ENCODE results near the gene RGL1.
"Not testable (repeated sequence)": the region's sequence is repeated elsewhere in the genome, so short reads cannot be mapped to it uniquely, and the experiment has no call there.

Gene RGL1

DNA sequence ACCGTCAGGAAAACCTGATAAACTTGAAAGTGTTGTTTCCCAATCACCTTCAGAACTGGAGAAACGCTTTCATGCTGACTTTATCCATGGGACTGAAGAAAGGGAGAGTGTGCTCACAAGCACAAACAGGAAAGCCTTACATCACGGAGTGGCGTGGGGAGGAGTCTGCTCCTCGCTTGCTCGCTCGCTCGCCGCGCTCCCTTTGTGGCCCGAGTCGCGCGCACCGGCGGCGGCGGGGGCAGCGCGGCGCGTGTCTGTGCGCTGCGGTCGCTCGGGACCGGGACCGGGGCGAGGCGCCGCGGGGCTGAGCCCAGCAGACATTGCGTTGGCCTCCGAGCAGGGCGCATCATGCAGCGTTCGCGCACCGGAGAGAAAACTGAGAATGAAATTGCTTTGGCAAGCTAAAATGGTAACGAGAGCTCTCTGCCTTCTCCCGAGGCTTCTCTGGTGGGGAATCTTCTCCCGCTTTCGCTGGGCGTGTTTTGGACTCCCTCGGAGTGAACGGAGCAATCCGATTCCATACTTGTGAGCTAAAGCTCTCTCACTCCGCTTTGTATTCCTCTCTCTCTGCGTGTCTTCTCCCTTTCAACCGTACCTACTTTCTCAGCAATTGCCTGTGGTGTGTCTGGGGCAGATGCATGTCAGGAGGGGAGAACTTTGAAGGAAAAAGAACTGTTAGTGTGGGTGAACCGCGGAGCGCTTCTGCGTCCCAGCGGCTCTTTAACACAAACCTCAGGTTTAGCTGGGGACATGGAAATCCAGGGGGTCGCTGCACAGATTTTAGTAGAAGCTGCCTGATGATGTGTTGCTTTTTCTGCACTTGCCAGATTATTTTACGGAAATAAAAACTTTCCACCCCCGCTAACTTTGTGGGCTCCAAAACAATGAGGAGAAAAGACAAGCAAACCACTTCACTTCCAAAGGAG, at the start of gene RGL1:
Gene RGL1 (plus strand): TSS at position 205 of the 926 bp plus-strand sequence. CDS start 178 bp downstream, at position 383.
- DNase-seq (ENCODE audit: low read depth in 1 of 2, low spot score in 1 of 2): no peak

DNA sequence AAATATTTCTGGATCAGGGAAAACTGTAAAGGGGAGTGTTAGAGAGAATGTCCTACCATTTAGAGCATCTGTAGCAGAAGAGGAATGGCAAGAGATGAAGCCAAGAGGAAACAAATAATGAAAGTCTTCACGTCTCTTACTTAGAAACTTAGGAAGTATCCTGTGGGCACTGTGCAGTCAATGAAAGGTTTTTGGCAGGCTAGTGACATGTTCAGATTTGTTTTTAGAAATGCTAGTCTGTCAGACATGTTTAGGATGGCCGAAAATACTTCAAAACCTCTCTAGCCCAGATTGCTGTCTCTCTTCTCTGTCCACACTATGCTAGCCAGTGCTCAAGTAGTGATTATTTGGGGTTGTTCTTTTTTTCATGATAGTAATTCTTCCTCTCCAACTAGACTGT, 48.6 kb upstream of the RGL1 start:
- DNase-seq (ENCODE audit: low read depth in 1 of 2, low spot score in 1 of 2): no peak

DNA sequence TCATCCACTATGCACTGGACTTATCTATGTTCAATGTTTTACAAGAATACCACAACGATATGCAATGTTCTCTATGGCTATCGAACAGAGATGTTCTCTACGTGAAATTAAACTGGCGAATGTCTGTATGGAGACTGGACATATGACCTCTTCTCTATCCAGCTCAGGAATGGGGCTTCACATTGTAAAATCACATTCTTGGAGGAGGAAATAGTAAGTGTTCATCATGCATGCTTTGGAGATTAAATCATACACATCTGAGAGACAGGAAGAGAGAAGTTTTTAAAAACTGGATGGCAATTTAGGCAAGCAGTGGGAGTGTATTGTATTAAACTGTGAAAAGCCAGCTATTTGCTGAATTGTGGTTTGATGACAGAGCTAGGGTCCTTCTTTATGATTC, 47.9 kb upstream of the RGL1 start:
- no peak for DNase-seq (ENCODE audit: low read depth in 1 of 2, low spot score in 1 of 2)

DNA sequence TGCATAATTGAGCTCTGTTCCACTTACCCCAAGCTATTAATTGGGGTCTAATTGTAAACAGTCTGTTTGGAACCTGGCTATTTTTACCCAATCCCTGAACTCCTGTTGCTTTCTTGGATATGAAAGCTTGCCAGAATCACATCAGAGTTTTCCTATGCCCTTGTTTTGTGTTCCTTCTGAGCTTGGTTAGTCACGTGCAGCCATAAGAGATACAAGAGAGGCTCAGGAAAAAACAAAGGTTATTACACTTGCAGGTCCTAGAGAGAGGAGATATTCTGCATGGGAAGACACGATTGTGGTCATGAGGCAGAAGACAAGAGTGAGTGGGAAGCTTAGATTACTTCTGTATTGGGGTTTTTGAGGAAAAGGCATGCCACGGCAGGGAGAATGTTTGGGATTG, 46.0 kb upstream of the RGL1 start:
- no peak for DNase-seq (ENCODE audit: low read depth in 1 of 2, low spot score in 1 of 2)

DNA sequence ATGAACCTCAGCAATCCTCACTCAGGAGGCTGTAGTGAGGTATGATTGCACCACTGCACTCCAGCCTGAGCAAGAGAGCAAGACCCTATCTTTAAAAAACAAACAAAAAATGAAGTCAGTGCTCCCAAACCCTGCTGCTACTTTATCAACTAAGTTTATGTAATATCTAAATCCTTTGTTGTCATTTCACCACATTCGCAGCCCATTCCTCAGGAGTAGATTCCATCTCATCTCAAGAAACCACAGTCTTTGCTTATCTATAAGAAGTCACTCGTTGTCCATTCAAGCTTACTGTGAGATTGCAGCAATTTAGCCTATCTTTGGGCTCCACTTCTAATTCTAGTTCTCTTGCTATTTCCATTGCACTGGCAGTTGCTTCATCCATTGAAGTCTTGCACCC, 44.3 kb upstream of the RGL1 start:
- no peak for DNase-seq (ENCODE audit: low read depth in 1 of 2, low spot score in 1 of 2)

DNA sequence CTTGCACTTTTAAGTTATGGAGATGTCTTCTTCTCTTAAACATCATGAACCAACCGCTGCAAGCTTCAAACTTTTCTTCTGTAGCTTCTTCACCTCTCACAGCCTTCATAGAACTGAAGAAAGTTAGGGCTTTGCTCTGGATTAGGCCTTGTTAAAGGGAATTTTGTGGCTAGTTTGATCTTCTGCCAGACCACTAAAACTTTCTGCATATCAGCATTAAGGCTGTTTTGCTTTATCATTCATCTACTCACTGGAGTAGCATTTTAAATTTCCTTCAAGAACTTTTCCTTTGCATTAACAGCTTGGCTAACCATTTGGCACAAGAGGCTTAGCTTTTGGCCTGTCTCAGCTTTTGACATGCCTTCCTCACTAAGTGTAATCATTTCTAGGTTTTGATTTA, 43.0 kb upstream of the RGL1 start:
- DNase-seq (ENCODE audit: low read depth in 1 of 2, low spot score in 1 of 2): no peak

DNA sequence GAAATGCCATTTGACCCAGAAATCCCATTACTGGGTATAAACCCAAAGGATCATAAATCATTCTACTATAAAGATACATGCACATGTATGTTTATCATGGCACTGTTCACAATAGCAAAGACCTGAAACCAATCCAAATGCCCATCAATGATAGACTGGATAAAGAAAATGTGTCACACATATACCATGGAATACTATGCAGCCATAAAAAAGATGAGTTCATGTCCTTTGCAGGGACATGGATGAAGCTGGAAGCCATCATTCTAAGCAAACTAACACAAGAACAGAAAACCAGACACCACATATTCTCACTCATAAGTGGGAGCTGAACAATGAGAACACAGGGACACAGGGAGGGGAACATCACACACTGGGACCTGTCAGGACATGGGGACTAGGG, 42.1 kb upstream of the RGL1 start:
- not testable (repeated sequence) for DNase-seq (ENCODE audit: low read depth in 1 of 2, low spot score in 1 of 2)

DNA sequence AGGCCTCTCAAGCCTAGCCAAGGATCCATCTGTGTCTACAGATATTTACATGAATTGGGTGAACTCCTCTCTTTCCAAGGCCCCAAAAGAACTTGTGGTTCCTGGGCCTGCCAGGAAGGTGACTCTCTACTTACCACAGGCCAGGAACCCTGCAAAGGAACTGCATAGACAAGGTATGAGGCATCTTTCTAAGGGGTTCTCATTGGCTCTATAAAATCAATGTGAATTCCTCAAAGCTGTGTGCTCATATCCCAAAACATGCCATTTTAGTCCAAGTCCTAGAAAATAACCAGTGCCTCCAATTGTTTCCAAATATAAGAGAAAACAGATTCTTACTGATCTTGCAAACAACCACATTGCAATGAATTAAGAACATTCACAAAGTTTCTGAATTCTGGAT, 39.9 kb upstream of the RGL1 start:
- DNase-seq (ENCODE audit: low read depth in 1 of 2, low spot score in 1 of 2): no peak

DNA sequence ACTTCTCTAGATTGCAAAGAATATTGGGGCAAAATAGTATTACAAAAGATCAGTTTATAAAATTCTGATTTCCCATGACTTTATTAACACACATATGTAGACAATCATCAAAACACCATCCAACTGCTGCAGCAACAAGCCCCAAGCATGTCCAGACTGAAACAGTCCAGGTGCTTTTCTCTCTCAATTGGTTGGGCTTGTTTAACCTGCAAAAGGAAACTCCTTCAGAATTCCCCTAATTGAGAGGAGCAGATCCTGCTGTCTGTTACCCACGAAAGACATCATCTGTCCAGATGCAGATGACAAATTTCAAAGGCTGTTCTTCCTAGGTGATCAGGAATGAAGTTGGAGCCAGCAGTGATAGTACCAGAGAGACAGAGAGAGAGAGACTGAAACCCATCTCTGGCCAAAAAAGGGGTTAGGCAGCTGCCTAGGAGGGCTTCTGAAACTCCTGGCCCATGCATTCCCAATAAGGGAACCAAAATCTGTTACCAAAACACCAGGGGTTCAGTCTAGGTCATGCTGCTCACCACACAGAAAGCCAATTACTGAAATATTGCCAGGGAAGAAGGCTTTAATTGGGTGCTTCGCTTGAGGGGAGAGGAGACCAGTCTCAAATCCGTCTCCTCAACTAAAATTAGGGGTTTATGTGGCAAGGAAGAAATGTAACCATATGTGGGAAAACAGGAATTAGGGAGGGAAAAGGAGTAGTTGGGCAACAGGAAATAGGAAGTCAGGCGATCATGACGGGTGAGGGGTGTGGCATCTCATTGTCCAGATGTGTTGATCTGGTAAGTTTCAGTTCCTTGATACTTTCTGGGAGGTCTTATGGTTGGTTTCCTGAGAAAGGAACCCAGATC, 34.7 kb upstream of the RGL1 start:
- no peak for DNase-seq (ENCODE audit: low read depth in 1 of 2, low spot score in 1 of 2)

DNA sequence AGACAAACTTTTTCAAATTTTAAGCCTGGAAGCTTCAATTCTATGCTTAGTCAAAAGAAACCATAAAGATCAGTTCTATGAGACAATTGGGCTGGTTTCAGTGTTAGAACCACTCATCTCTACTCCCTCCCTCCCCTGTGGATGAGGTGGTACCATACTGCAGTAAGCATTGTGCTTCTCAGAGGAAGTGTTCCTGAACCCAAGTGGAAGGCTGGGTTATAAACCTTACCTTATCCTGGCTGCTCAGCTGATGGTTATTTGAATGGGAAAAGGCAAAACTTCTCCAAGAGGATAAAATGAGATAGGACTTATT, 34.1 kb upstream of the RGL1 start:
- no peak for DNase-seq (ENCODE audit: low read depth in 1 of 2, low spot score in 1 of 2)

DNA sequence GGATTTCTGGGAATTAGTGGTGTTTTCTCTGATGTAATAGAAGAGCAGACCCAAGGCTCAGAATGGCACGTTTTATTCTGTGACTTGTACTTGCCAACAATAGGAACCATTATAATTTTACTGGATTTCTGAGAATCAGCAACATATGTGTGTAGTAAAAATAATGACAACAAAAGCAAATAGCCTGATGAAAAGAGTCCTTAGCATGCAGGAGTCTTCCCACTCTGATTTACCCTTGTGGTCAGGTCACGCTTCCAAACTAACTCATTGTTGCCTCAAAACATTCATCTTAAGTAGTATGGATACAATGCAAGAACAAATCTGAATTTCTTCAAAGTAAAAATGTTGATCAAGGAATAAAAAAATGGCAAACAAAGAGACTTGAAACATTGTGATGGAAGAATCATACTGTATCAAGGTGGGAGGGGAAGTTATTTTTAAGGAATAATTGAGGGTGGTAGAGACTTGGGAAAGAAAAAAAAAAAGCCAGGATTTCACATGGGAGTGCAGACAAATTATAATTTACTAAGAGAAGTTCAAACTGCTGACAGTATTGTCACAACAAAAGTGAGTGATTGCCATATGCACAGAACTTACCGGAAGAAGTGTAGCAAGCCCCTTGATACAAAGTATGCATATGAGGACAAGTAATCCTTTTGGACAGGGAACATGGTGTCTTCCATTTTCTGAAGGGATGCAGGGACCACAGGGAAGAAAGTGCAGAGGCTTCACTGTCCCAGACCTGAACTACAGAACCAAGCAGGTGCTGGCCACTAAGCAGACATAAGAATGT, 31.2 kb upstream of the RGL1 start:
- DNase-seq (ENCODE audit: low read depth in 1 of 2, low spot score in 1 of 2): no peak

DNA sequence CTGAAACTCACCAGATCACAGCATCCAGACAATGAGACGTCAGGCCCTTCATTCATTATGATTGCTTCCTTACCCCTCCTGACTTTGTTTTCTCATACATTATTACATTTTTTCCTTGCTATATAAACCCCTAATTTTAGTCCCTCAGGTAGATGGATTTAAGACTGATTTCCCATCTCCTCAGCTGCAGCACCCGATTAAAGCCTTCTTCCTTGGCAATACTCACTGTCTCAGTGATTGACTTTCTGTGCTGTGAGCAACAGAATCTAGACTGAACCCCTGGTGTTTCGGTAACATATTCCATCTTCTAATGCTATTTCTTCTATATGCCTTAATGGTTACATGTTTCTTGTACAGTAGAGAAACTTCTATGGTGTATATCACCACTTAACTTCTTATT, 30.0 kb upstream of the RGL1 start:
- DNase-seq (ENCODE audit: low read depth in 1 of 2, low spot score in 1 of 2): no peak

DNA sequence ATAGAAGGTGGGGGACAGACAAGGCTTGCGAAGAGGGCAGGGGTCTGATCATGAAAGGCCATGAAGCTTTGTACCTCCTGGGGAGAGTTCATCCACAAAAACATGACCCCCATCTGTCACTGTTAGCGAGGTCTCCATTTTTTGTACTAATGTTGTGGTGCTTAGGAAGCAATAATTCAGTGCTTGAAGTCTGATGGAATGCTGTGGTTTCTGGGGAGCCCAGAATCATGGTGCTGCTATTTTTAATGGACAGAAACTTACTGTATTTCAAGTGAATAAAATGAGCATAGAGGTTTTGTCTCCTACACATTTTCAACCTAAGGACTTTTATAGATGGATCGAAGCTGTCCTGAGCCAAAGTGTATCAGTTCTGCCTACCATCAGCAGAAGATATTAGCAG, 28.2 kb upstream of the RGL1 start:
- DNase-seq (ENCODE audit: low read depth in 1 of 2, low spot score in 1 of 2): no peak

DNA sequence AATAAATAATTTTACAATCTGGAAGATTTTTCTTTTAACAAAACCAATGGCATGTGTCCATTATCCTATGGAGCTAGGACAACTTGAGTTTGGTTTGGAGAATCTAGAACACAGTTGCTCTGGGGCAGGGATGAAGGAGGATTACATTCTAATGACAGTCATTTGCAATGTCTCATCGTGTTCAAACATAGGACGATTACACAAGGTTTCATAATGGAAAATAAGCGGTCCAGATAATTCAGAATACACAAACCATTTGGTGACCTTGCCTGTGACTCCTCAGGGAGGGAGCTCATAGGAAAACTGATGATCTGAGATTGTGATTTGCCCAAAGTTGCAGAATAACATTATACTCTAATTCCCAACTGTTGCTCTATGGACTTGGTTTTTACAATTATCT, 27.6 kb upstream of the RGL1 start:
- DNase-seq (ENCODE audit: low read depth in 1 of 2, low spot score in 1 of 2): no peak

DNA sequence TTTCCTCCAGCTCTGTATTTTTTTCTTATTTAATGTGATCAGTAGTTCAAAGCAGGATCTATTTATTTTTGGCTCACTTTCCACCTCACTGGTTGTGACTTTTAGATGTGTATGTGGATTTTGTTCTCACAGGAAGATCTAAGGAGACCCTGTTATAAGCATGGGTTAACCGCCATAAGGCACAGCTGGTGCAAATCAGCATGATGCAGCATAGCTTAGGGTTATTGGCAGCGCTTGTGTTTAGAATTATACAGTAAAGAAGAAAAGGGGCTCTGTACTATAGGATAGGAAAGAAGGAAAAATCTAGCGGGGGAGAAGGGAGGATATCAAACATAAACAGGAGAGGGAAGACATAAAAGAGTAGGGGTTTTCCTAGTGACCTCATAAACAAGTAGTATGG, 26.9 kb upstream of the RGL1 start:
- DNase-seq (ENCODE audit: low read depth in 1 of 2, low spot score in 1 of 2): no peak

DNA sequence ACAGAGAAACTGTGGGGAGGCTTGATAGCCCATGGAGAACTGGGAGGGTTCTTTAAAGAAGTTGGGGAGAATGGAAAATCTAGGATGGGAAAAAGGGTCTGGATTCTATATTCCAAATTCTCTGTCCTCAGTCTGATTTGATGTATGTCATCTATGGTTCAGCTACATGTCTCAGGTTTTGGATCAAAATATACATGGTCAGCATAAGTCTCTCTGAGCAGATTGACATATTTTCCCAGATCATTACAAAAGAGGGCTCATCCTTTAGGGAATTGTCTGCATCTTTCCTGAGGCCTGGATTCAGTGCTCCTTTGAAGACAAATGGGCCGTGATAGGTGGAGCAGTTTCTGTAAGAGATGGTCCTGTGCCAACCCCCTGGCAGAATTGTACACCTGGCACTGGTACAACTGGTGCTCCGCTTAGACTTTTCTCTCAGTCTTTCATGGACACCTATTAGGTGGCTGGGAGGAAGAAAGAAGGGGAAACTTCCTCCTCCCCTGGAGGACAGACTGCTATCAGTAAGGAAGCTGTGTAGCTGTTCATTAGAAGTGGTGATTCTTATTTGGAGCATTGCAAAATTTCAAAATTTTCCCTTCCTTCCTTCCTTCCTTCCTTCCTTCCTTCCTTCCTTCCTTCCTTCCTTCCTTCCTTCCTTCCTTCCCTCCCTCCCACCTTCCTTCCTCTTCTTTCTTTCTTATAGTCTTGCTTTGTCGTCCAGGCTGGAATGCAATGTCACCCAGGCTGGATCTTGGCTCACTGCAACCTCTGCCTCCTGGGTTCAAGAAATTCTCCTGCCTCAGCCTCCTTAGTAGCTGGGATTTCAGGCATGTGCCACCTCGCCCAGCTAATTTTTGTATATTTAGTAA, 26.1 kb upstream of the RGL1 start:
- no peak for DNase-seq (ENCODE audit: low read depth in 1 of 2, low spot score in 1 of 2)

DNA sequence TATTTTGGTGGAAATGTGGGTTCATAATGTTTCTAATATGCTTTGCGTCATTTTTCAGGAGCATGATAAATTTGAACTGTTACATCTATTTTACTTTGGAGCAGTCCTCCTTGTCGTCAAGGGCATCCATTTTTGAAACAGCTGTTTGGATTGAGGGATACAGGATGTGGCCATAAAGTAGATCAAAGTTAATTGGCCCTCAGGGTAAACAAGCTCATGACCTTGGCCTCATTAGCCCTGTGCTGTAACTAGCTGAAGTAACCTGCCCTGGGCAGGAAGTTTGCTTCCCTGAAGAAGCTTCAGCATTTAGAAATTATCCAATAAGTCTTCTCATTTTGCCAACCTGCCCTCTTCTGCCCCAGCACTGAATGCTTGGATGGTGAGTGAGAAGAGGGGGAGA, 24.8 kb upstream of the RGL1 start:
- DNase-seq (ENCODE audit: low read depth in 1 of 2, low spot score in 1 of 2): no peak

DNA sequence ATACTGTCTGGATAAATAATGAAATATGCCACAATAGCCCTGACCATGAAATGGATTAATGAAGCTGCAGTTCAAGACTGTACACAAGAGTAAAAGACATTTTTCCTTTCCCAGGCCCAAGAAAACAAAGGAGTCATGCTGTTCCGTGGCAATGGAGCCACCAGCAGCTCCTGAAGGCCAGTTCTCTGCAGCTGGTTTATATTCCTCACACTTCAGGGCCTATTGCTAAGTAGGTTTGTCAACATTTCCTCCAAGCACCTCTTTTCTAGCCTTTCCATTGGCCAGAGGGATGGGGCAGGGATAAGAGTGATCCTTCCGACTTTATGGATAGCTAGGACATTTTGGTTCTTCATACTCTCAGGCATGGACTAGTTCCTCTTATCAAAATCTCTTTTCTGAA, 24.2 kb upstream of the RGL1 start:
- DNase-seq (ENCODE audit: low read depth in 1 of 2, low spot score in 1 of 2): no peak

DNA sequence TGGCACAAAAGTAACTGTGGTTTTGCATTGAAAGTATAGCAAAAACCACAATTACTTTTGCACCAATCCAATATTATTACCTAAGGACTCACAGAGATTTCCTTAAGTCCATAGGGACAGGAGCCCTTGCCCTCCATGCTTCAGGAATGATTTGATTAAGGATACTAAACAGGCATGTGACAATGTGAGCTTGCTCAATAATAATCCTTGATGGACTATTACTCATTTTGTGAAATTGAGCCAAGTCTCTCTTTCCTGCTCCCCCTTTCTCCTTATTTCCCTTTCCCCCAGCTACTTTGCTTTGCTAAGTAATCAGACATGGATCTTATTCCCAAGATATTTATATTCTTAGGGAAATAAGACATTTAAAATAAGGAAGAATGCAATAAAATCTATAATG, 21.6 kb upstream of the RGL1 start:
- DNase-seq (ENCODE audit: low read depth in 1 of 2, low spot score in 1 of 2): no peak

DNA sequence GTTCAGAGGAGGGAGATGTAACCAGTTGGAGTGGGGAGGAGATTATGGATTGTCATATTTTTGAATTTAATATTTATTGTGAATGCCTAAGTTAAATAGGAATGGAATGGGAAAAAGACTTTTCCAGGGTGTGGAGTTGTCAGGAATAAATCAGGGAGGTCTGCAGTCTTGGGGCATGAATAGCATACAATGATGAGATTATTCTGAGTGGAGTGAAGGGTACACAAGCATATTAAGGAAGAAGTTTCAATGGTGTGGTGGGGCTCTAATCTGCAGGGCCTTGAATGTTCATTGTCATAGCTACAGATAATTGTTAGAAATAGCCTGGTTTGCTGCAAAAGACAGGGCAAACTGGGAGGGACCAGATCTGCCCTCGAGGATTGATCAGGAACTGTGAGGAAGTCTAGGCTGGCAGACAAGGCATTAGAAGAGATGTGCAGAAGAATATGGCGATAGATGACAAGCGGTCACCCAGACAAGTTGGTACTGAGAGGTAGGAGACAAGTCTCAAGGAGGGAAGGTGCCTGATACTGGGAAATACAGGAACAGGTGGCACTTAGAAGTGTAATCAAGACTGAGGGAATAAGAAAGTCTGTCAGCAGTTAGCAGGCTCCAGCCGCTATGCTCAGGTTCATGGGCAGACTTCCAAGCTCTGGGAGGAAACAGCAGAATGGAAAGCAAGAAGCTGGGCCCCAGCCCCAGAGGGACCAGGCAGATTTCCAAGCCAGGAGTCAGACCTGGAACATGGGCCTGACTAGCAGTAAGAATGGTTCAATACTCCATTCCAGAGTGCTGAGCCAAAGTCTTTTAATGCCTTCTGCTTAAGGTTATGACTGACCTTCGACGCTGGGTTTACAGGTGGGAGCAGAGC, 20.9 kb upstream of the RGL1 start:
- DNase-seq (ENCODE audit: low read depth in 1 of 2, low spot score in 1 of 2): no peak

Measured in stimulated activated CD4-positive, alpha-beta T cell treated with anti-CD3 and anti-CD28 coated beads, Interleukin-15, amount 100 ng/mL, for 1 hour (primary cell).